Adrenal gland (tissue), 12 donors: ENCODE results near the gene ST6GALNAC6. TPM values are rescaled to one million over a fixed set of nuclear protein-coding genes. Genes with fewer than 3 reads are reported as not detected.
A peak's percentile ranks its signal among the peaks of the same experiment; 100 is the strongest.

Source experiments
- DNase-seq, 7 donors: peaks; one replicate each; pipeline ENCODE4 v3.0.0-alpha.2; 2019 to 2020
- H3K27ac ChIP-seq, 5 donors: fragments of 200-600 bp; sonication (generic) in 4 of 5; 1 replicate in 3 of 5; 2 replicates in 2 of 5; pipeline versions ENCODE4 v1.5.1 to v1.8.0; 2016 to 2020; ENCODE audit warnings: mild to moderate bottlenecking in 1 of 5
- H3K27me3 ChIP-seq: fragments of 200-600 bp; 2 replicates; pipeline ENCODE4 v1.8.0; 2021
- H3K36me3 ChIP-seq, 2 donors: fragments of 200-600 bp; replicated peaks in 1 of 2; 1 replicate in 1 of 2; 2 replicates in 1 of 2; pipeline versions ENCODE4 v1.5.1 to v1.8.0; 2018 to 2022
- H3K4me1 ChIP-seq, 2 donors: fragments of 200-600 bp; replicated peaks in 1 of 2; 1 replicate in 1 of 2; 2 replicates in 1 of 2; pipeline versions ENCODE4 v1.5.1 to v1.8.0; 2018 to 2021
- H3K4me3 ChIP-seq, 4 donors: fragments of 200-600 bp; sonication (generic) in 3 of 4; one replicate each; pipeline ENCODE4 v1.5.1; 2016 to 2018
- H3K9me3 ChIP-seq, 3 donors: fragments of 200-600 bp; sonication (generic) in 1 of 3; replicated peaks in 1 of 3; 1 replicate in 2 of 3; 2 replicates in 1 of 3; pipeline versions ENCODE4 v1.5.1 to v1.8.0; 2016 to 2021
- CTCF ChIP-seq, 6 experiments: fragments of 450-650 bp in 4 of 6; fragments of 200-600 bp in 2 of 6; sonication (generic) in 1 of 6; IDR thresholded peaks; 1 replicate in 5 of 6; 2 replicates in 1 of 6; pipeline versions ENCODE4 v1.5.1 to v1.8.0; 2016 to 2021; ENCODE audit warnings: antibody characterized with exemption in 6 of 6, mild to moderate bottlenecking in 2 of 6, moderate library complexity in 1 of 6
- POLR2A ChIP-seq, 2 donors: fragments of 450-650 bp; IDR thresholded peaks; one replicate each; pipeline ENCODE4 v1.6.1; 2017; ENCODE audit warnings: antibody characterized with exemption in 2 of 2, mild to moderate bottlenecking in 2 of 2, moderate library complexity in 1 of 2
- WGBS, 4 donors: extraction: QIAGEN DNeasy Blood & Tissue Kit in 2 of 4; methylation state at CpG; one replicate each; pipeline versions ENCODE4 v1.1.5 to v1.1.7; 2013 to 2017; 5-methylcytosine and 5-hydroxymethylcytosine counted together
- intact Hi-C, 2 donors: fragments of 100-400 bp; cut with DNase I; formaldehyde crosslinking; loops; one replicate each; pipeline versions ENCODE4 v1.14.1 to v1.15.0; 2022 to 2023
- polyA plus RNA-seq, 3 donors: library from polyadenylated mRNA; stranded (reverse); fragments of 200-250 nt in 2 of 3; fragments of 350-450 nt in 1 of 3; fragmentation: Illumina TruSeq in 1 of 3; extraction: RNeasy Lipid Tissue Mini Kit (QIAGEN cat#74804) in 1 of 3; gene quantifications; one replicate each; pipeline ENCODE4 v1.2.3, GENCODE V29; 2013 to 2014
- total RNA-seq, 9 donors: library from RNA; depleted of rRNA in 4 of 9; stranded (reverse); fragments of >200 nt in 4 of 9; fragments of 120-200 nt in 1 of 9; fragmentation: NEBNext Ultra II Directional in 1 of 9; extraction: Animal tissue kit (Norgen Biotek cat#: 25700) in 1 of 9; gene quantifications; one replicate each; pipeline versions ENCODE4 v1.1.0 to v1.2.4, GENCODE V29; 2013 to 2023
- donor health status: healthy with polysubstance abuse.
- donor health status: Bipolar disorder and iron deficiency.
- donor health status: DM: yes; HTN: yes; CAD: no.
- donor health status: DM: no; HTN: no; CAD: no.
- donor health status: DM: no; HTN: no; CAD: no.
- donor health status: DM: yes; HTN: yes; CAD: no.

ST6GALNAC6 gene
- total and polyA plus RNA-seq, 12 donors: 26.7 to 129 (median 53.2) TPM

GRCh38 chr9:127905004-127905728 lies 5.8 kb upstream of the ST6GALNAC6 start:
- peaks cover 13 to 44% of the 10 kb centered on the region in 2 donors for H3K4me1 ChIP-seq
- peaks cover 0 to 16% of the 10 kb centered on the region in 2 donors for H3K36me3 ChIP-seq
- H3K4me3 ChIP-seq: no peak overlapping the region
- DNase-seq: no peak
- H3K27ac ChIP-seq: peak overlapping the region; percentile 5 to 88 (median 26)
- intact Hi-C loops: loop anchor here in 1 of 2 donors (5.0 kb wide), 1 partner anchor 33 kb away; no protein-coding TSS in a partner anchor
- TF ChIP-seq POLR2A (IDR thresholded peaks at IDR 0.05) (no peak), CTCF (IDR thresholded peaks at IDR 0.05) (no peak)
- H3K9me3 ChIP-seq: no peaks in the 10 kb centered on the region
- H3K27me3 ChIP-seq: no peaks in the 10 kb centered on the region
- WGBS, 4 donors: 58 to 68% (median 65%) methylated on average over 2 to 5 of the region's 5 CpGs

- Histone ChIP-seq H3K4me3 (no peak overlapping the region), H3K9me3 (no peaks in the 10 kb centered on the region), H3K36me3 (peaks cover 0 to 10% of the 10 kb centered on the region in 2 donors), H3K4me1 (peaks cover 13 to 50% of the 10 kb centered on the region in 2 donors), H3K27ac (peak overlapping the region in 4 of 5 donors; percentile 14 to 88 (median 50)), H3K27me3 (no peaks in the 10 kb centered on the region)
- TF ChIP-seq POLR2A (IDR thresholded peaks at IDR 0.05): no peak
- TF ChIP-seq CTCF (IDR thresholded peaks at IDR 0.05): no peak
- intact Hi-C loops: loop anchor here in 1 of 2 donors (5.0 kb wide), 1 partner anchor 32 kb away; no protein-coding TSS in a partner anchor
- 49 to 57% (median 52%) methylated on average over 5 to 12 of the region's 12 CpGs for WGBS, 4 donors
- DNase-seq: peak in 1 of 7 donors; percentile 47
Measured at GRCh38 chr9:127904561-127905003, 5.2 kb upstream of the ST6GALNAC6 start.

GRCh38 chr9:127903557-127904475 lies 4.4 kb upstream of the ST6GALNAC6 start:
- DNase-seq: peak in 6 of 7 donors; percentile 64 to 86 (median 73)
- Histone ChIP-seq H3K4me1 (peaks cover 13 to 50% of the 10 kb centered on the region in 2 donors), H3K27me3 (no peaks in the 10 kb centered on the region), H3K27ac (peak overlapping the region in 4 of 5 donors; percentile 14 to 88 (median 60)), H3K4me3 (no peak overlapping the region), H3K36me3 (peaks cover 0 to 9% of the 10 kb centered on the region in 2 donors), H3K9me3 (no peaks in the 10 kb centered on the region)
- no peak for TF ChIP-seq CTCF (IDR thresholded peaks at IDR 0.05)
- TF ChIP-seq POLR2A (IDR thresholded peaks at IDR 0.05): no peak
- 45 to 67% (median 53%) methylated on average over 9 to 17 of the region's 17 CpGs for WGBS, 4 donors
- intact Hi-C loops: no loop called here
